ENCODE data around the gene GJB3.

Gene GJB3

DNA sequence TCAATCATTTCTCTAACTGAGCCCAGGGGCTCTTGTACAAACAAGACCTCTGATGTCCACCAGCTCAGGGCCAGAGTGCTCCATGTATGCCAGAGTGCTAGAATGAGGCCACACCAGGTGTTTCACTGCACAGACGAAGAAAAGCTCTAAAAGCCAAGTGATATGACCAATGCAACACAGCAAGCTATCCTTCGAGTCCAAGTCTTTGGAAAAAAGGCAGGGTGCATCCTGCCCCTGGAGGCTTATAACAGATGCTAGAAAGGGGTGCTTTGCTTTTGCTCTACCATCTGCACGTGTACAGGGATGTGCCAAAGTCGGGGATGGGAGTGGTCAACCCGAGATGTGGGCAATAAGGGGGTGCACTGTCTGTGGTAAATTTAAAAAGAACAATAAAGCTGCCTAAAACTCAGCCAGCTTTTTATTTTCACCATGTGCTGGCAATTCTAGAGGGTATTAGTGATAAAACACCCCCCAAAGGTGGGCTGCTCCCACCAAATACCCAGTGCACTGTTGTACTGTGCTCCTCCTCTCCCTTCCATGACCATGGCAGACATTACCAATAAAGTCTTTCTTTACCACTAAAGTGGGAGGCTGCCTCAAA, 46.4 kb downstream of the GJB3 start:
- no peak for DNase-seq

DNA sequence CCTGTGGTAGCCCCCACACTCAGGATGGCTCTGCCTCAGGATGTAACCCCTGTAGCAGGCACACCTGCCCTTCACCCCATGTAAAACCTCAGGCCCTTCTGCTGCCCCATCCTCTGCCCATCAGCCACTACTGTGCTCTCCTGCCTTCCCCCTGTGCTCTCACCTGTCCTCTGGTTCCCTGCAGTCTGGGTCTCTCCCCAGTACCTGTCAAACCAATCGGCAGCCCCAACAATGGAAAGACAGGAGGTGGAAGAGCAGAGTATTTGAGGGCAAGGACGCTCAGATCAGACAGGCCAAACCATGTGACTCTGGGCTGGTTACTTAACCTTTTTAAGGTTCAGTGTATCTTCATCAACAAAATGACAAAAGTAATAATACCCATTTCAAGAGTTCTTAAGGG, 47.6 kb downstream of the GJB3 start:
- no peak for DNase-seq

GRCh38 chr1:34829250-34829649, 48.2 kb downstream of the GJB3 start:
- no peak for DNase-seq

DNA sequence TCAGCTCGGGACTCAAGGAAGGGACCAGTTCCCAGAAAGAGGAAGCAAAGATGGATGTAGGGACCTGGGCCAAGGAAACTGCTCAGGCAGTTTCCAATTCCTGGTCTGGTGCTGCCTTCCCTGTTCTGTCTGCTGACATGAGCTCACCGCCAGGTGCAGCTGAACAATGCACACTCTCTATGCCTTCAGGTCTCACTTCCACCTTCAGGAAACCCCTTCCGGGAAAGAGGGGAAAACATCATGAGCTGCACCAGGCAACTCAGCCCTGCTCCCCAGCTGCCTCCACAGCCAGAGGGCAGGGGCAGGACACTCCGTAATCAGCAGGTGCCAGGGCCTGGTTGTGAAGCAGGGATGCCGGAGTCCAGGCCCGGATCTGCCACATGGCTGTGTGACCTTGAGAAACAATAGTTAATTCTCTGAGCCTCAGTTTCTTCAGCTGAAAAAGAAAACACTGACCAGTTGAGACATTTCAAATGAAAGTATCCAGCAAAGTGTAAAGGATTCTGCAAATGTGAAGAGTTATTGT, 50.8 kb downstream of the GJB3 start:
- no peak for DNase-seq

DNA sequence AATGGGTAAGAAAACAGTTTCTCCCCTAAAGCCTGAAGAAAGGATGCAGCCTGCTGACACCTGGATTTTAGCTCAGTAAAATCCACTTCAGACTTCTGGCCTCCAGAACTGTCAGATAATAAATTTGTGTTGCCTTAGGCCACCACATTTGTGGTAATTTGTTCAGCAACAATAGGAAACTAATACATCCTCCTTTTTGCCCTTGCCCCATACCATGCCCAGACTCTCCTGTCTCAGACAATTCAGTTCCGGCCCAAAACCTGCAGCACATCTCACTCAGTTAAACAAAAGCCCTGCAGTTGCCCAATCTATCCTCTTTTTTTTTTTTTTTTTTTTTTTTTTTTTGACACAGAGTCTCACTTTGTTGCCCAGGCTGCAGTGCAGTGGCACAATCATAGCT, 52.7 kb downstream of the GJB3 start:
- no peak for DNase-seq
